WERI-Rb-1 (cell line): ENCODE results near the gene PGM1.

Experiments
- DNase-seq: peaks from one replicate; pipeline ENCODE4 v3.0.0-alpha.2; 2020
- H3K27ac ChIP-seq: fragments of 250-450 bp; sonication (Bioruptor Pico); 2 replicates; pipeline ENCODE4 v1.5.1; 2020; ENCODE audit warnings: mild to moderate bottlenecking, moderate library complexity
- H3K27me3 ChIP-seq: fragments of 250-450 bp; sonication (Bioruptor Pico); 2 replicates; pipeline ENCODE4 v1.5.1; 2021; ENCODE audit warnings: mild to moderate bottlenecking, low read depth, moderate library complexity; ENCODE audit not compliant: insufficient read depth, severe bottlenecking
- H3K36me3 ChIP-seq: fragments of 250-450 bp; sonication (Bioruptor Pico); 2 replicates; pipeline ENCODE4 v1.5.1; 2020; ENCODE audit warnings: mild to moderate bottlenecking, moderate library complexity
- H3K4me3 ChIP-seq: 2 replicates; pipeline ENCODE4 v1.5.1; 2011; ENCODE audit warnings: low read depth, mild to moderate bottlenecking, control low read depth, low read length
- H3K9me3 ChIP-seq: fragments of 250-450 bp; sonication (Bioruptor Pico); 2 replicates; pipeline ENCODE4 v1.5.1; 2021; ENCODE audit warnings: mild to moderate bottlenecking, moderate library complexity; ENCODE audit not compliant: severe bottlenecking
- CTCF ChIP-seq: IDR thresholded peaks from 2 replicates; pipeline ENCODE4 v1.5.1; 2011; ENCODE audit warnings: low read depth, mild to moderate bottlenecking, control low read depth, inconsistent platforms, low read length

The PGM1 gene

GRCh38 chr1:63705078-63705477 lies 111.9 kb downstream of the PGM1 start:
- DNase-seq: no peak
- Histone ChIP-seq H3K36me3 (no peaks in the 10 kb centered on the region), H3K27me3 (no peaks in the 10 kb centered on the region), H3K4me3 (no peak overlapping the region), H3K27ac (no peak overlapping the region), H3K9me3 (no peaks in the 10 kb centered on the region)
- TF ChIP-seq CTCF: no peak

GRCh38 chr1:63709267-63709828 lies 116.1 kb downstream of the PGM1 start:
- no peak for DNase-seq
- no peak overlapping the region for H3K27ac ChIP-seq
- no peaks in the 10 kb centered on the region for H3K27me3 ChIP-seq
- H3K4me3 ChIP-seq: no peak overlapping the region
- no peaks in the 10 kb centered on the region for H3K9me3 ChIP-seq
- no peaks in the 10 kb centered on the region for H3K36me3 ChIP-seq
- no peak for TF ChIP-seq CTCF
